Measurements from ENCODE around the gene FHOD3.
"Not testable (repeated sequence)": the region's sequence is repeated elsewhere in the genome, so short reads cannot be mapped to it uniquely, and the experiment has no call there.

FHOD3 gene

DNA sequence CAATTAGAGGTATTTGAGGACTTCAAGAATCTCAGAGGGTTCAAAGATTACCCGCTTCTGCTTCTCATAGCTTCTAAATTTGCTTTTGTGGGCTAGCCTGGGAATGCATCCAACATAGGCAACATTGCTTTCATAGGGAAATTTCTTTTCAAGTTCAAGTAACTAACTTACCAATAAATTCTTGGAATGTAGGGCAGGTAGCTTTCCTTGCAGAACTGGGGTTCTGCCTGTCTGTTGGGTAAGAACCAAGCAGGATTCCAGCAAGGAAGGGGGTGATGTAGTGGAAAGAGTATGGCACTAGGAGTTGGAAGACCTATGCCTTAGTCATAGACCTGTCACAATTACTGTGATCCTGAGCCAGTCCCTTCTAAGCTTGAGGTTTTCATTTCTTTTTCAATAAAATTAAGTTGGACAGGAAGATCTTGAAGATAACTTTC is 164.1 kb downstream of the FHOD3 start:
- Histone ChIP-seq H3K9me3 (ENCODE audit: control insufficient read depth, low read length) (no peaks in the 10 kb centered on the region), H3K27ac (ENCODE audit: insufficient read depth, low read length, poor library complexity, severe bottlenecking) (no peak overlapping the region), H3K27me3 (replicated peaks; ENCODE audit: control insufficient read depth, insufficient read depth, low read length, poor library complexity, severe bottlenecking) (no peaks in the 10 kb centered on the region), H3K4me3 (ENCODE audit: insufficient read depth, low read depth, low read length, poor library complexity, severe bottlenecking) (no peak overlapping the region), H3K4me1 (ENCODE audit: control insufficient read depth, insufficient read depth, low read length, poor library complexity, severe bottlenecking) (no peaks in the 10 kb centered on the region), H3K36me3 (ENCODE audit: control insufficient read depth, insufficient read depth, low read length) (no peaks in the 10 kb centered on the region)
- no peak for DNase-seq

DNA sequence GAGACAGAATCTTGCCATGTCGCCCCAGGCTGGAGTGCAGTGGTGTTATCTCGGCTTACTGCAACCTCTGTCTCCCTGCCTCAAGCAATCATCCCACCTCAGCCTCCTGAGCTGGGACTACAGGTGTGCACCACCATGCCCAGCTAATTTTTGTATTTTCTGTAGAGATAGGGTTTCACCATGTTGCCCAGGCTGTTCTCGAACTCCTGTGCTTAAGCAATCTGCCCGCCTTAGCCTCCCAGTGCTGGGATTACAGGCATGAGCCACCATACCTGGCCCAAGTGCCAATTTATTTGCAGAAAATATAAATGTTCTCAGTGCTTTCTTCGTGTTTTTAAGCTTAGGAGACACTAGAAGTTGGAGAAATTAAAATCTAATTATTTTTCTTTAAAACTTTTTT is 166.0 kb downstream of the FHOD3 start:
- DNase-seq; H3K27ac ChIP-seq (ENCODE audit: insufficient read depth, low read length, poor library complexity, severe bottlenecking); H3K4me3 ChIP-seq (ENCODE audit: insufficient read depth, low read depth, low read length, poor library complexity, severe bottlenecking); H3K4me1 ChIP-seq (ENCODE audit: control insufficient read depth, insufficient read depth, low read length, poor library complexity, severe bottlenecking); H3K36me3 ChIP-seq (ENCODE audit: control insufficient read depth, insufficient read depth, low read length); H3K9me3 ChIP-seq (ENCODE audit: control insufficient read depth, low read length); H3K27me3 ChIP-seq (replicated peaks; ENCODE audit: control insufficient read depth, insufficient read depth, low read length, poor library complexity, severe bottlenecking): not testable (repeated sequence)

GRCh38 chr18:36464126-36464651 is 166.7 kb downstream of the FHOD3 start:
- H3K4me3 ChIP-seq (ENCODE audit: insufficient read depth, low read depth, low read length, poor library complexity, severe bottlenecking) = no peak overlapping the region
- no peaks in the 10 kb centered on the region for H3K36me3 ChIP-seq (ENCODE audit: control insufficient read depth, insufficient read depth, low read length)
- H3K9me3 ChIP-seq (ENCODE audit: control insufficient read depth, low read length) = no peaks in the 10 kb centered on the region
- no peak for DNase-seq
- no peaks in the 10 kb centered on the region for H3K4me1 ChIP-seq (ENCODE audit: control insufficient read depth, insufficient read depth, low read length, poor library complexity, severe bottlenecking)
- H3K27me3 ChIP-seq (replicated peaks; ENCODE audit: control insufficient read depth, insufficient read depth, low read length, poor library complexity, severe bottlenecking) = no peaks in the 10 kb centered on the region
- H3K27ac ChIP-seq (ENCODE audit: insufficient read depth, low read length, poor library complexity, severe bottlenecking) = no peak overlapping the region

- no peak overlapping the region for H3K27ac ChIP-seq (ENCODE audit: insufficient read depth, low read length, poor library complexity, severe bottlenecking)
- H3K4me3 ChIP-seq (ENCODE audit: insufficient read depth, low read depth, low read length, poor library complexity, severe bottlenecking) = no peak overlapping the region
- no peaks in the 10 kb centered on the region for H3K4me1 ChIP-seq (ENCODE audit: control insufficient read depth, insufficient read depth, low read length, poor library complexity, severe bottlenecking)
- no peaks in the 10 kb centered on the region for H3K9me3 ChIP-seq (ENCODE audit: control insufficient read depth, low read length)
- H3K36me3 ChIP-seq (ENCODE audit: control insufficient read depth, insufficient read depth, low read length) = no peaks in the 10 kb centered on the region
- H3K27me3 ChIP-seq (replicated peaks; ENCODE audit: control insufficient read depth, insufficient read depth, low read length, poor library complexity, severe bottlenecking) = no peaks in the 10 kb centered on the region
- DNase-seq = no peak
Observed at GRCh38 chr18:36465276-36465675, 167.8 kb downstream of the FHOD3 start.

- DNase-seq = no peak
- Histone ChIP-seq H3K36me3 (ENCODE audit: control insufficient read depth, insufficient read depth, low read length) (no peaks in the 10 kb centered on the region), H3K27me3 (replicated peaks; ENCODE audit: control insufficient read depth, insufficient read depth, low read length, poor library complexity, severe bottlenecking) (no peaks in the 10 kb centered on the region), H3K4me3 (ENCODE audit: insufficient read depth, low read depth, low read length, poor library complexity, severe bottlenecking) (no peak overlapping the region), H3K4me1 (ENCODE audit: control insufficient read depth, insufficient read depth, low read length, poor library complexity, severe bottlenecking) (no peaks in the 10 kb centered on the region), H3K27ac (ENCODE audit: insufficient read depth, low read length, poor library complexity, severe bottlenecking) (no peak overlapping the region), H3K9me3 (ENCODE audit: control insufficient read depth, low read length) (no peaks in the 10 kb centered on the region)
Observed at GRCh38 chr18:36465970-36466369, 168.5 kb downstream of the FHOD3 start.

GRCh38 chr18:36467614-36468013 is 170.1 kb downstream of the FHOD3 start:
- H3K27me3 ChIP-seq (replicated peaks; ENCODE audit: control insufficient read depth, insufficient read depth, low read length, poor library complexity, severe bottlenecking) = no peaks in the 10 kb centered on the region
- no peaks in the 10 kb centered on the region for H3K4me1 ChIP-seq (ENCODE audit: control insufficient read depth, insufficient read depth, low read length, poor library complexity, severe bottlenecking)
- H3K9me3 ChIP-seq (ENCODE audit: control insufficient read depth, low read length) = no peaks in the 10 kb centered on the region
- H3K36me3 ChIP-seq (ENCODE audit: control insufficient read depth, insufficient read depth, low read length) = no peaks in the 10 kb centered on the region
- no peak overlapping the region for H3K27ac ChIP-seq (ENCODE audit: insufficient read depth, low read length, poor library complexity, severe bottlenecking)
- no peak overlapping the region for H3K4me3 ChIP-seq (ENCODE audit: insufficient read depth, low read depth, low read length, poor library complexity, severe bottlenecking)
- DNase-seq = no peak

- Histone ChIP-seq H3K9me3 (ENCODE audit: control insufficient read depth, low read length) (no peaks in the 10 kb centered on the region), H3K4me1 (ENCODE audit: control insufficient read depth, insufficient read depth, low read length, poor library complexity, severe bottlenecking) (no peaks in the 10 kb centered on the region), H3K4me3 (ENCODE audit: insufficient read depth, low read depth, low read length, poor library complexity, severe bottlenecking) (no peak overlapping the region), H3K27ac (ENCODE audit: insufficient read depth, low read length, poor library complexity, severe bottlenecking) (no peak overlapping the region), H3K27me3 (replicated peaks; ENCODE audit: control insufficient read depth, insufficient read depth, low read length, poor library complexity, severe bottlenecking) (no peaks in the 10 kb centered on the region), H3K36me3 (ENCODE audit: control insufficient read depth, insufficient read depth, low read length) (no peaks in the 10 kb centered on the region)
- no peak for DNase-seq
Observed at GRCh38 chr18:36468161-36468560, 170.6 kb downstream of the FHOD3 start.

- Histone ChIP-seq H3K4me3 (ENCODE audit: insufficient read depth, low read depth, low read length, poor library complexity, severe bottlenecking) (no peak overlapping the region), H3K9me3 (ENCODE audit: control insufficient read depth, low read length) (no peaks in the 10 kb centered on the region), H3K27me3 (replicated peaks; ENCODE audit: control insufficient read depth, insufficient read depth, low read length, poor library complexity, severe bottlenecking) (no peaks in the 10 kb centered on the region), H3K4me1 (ENCODE audit: control insufficient read depth, insufficient read depth, low read length, poor library complexity, severe bottlenecking) (no peaks in the 10 kb centered on the region), H3K36me3 (ENCODE audit: control insufficient read depth, insufficient read depth, low read length) (no peaks in the 10 kb centered on the region), H3K27ac (ENCODE audit: insufficient read depth, low read length, poor library complexity, severe bottlenecking) (no peak overlapping the region)
- DNase-seq = no peak
Observed at GRCh38 chr18:36469461-36469860, 171.9 kb downstream of the FHOD3 start.

DNA sequence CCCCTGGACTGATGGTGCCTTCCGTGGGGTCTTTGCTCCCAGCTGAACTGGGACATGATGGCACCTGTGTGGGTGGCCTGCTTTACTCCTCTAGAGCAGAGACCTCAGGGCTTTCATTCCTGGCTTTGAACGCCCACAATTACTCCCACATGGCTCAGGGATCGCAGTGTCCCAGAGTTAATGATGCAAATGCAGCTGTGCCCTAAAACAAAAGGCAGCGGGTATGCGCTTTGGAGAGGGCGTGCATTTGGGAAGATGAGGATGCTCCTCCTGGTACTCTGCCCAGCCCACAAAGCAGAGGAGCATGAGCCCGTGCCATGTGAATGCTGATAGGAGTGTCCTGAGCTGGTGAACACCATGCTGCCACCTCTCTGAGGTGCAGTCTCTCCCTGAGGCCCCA is 173.4 kb downstream of the FHOD3 start:
- H3K36me3 ChIP-seq (ENCODE audit: control insufficient read depth, insufficient read depth, low read length) = no peaks in the 10 kb centered on the region
- no peaks in the 10 kb centered on the region for H3K27me3 ChIP-seq (replicated peaks; ENCODE audit: control insufficient read depth, insufficient read depth, low read length, poor library complexity, severe bottlenecking)
- H3K27ac ChIP-seq (ENCODE audit: insufficient read depth, low read length, poor library complexity, severe bottlenecking) = no peak overlapping the region
- H3K9me3 ChIP-seq (ENCODE audit: control insufficient read depth, low read length) = no peaks in the 10 kb centered on the region
- H3K4me3 ChIP-seq (ENCODE audit: insufficient read depth, low read depth, low read length, poor library complexity, severe bottlenecking) = no peak overlapping the region
- H3K4me1 ChIP-seq (ENCODE audit: control insufficient read depth, insufficient read depth, low read length, poor library complexity, severe bottlenecking) = no peaks in the 10 kb centered on the region
- DNase-seq = no peak

DNA sequence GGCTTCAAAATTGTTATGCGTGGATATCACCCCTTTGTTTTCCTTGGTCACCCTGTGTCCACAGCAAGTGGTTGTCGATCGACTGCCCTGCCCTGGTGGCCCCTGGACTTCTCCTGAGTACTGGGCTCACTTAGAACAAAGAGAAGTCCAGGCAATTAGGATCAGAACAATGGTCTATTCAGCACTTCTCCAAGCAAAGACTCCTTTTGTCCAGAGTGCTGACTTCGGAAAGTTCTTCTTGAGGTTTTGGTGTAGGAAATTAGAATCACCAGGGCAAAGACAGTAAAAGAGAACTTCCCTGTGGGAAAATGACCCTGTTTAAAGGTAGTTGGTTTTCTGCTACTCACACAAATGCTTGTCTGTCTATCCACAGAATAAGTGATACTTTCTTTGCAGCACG is 173.9 kb downstream of the FHOD3 start:
- H3K27ac ChIP-seq (ENCODE audit: insufficient read depth, low read length, poor library complexity, severe bottlenecking) = no peak overlapping the region
- H3K27me3 ChIP-seq (replicated peaks; ENCODE audit: control insufficient read depth, insufficient read depth, low read length, poor library complexity, severe bottlenecking) = no peaks in the 10 kb centered on the region
- H3K4me1 ChIP-seq (ENCODE audit: control insufficient read depth, insufficient read depth, low read length, poor library complexity, severe bottlenecking) = no peaks in the 10 kb centered on the region
- no peak overlapping the region for H3K4me3 ChIP-seq (ENCODE audit: insufficient read depth, low read depth, low read length, poor library complexity, severe bottlenecking)
- no peak for DNase-seq
- H3K9me3 ChIP-seq (ENCODE audit: control insufficient read depth, low read length) = no peaks in the 10 kb centered on the region
- H3K36me3 ChIP-seq (ENCODE audit: control insufficient read depth, insufficient read depth, low read length) = no peaks in the 10 kb centered on the region

DNA sequence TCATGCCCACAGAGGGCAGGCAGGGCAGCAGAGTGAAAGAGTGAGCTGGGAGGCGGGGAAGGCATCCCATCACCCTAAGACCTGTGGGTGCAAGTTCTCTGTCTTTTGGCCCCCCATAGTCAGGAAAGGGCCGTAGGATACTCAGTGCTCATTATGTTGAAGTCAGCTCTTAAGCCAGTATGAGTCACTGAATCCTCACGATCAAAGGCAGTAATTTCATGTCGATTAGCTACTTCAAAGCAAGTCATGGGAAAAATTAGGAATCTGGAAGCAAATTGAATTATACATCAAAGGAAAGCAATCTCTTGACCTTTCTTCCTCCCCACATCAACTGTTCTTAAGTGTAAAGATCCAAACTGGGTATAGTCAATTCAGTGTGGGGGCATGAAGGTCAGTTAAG is 178.9 kb downstream of the FHOD3 start:
- H3K4me1 ChIP-seq (ENCODE audit: control insufficient read depth, insufficient read depth, low read length, poor library complexity, severe bottlenecking) = no peaks in the 10 kb centered on the region
- DNase-seq = no peak
- H3K9me3 ChIP-seq (ENCODE audit: control insufficient read depth, low read length) = no peaks in the 10 kb centered on the region
- no peaks in the 10 kb centered on the region for H3K27me3 ChIP-seq (replicated peaks; ENCODE audit: control insufficient read depth, insufficient read depth, low read length, poor library complexity, severe bottlenecking)
- H3K4me3 ChIP-seq (ENCODE audit: insufficient read depth, low read depth, low read length, poor library complexity, severe bottlenecking) = no peak overlapping the region
- H3K36me3 ChIP-seq (ENCODE audit: control insufficient read depth, insufficient read depth, low read length) = no peaks in the 10 kb centered on the region
- H3K27ac ChIP-seq (ENCODE audit: insufficient read depth, low read length, poor library complexity, severe bottlenecking) = no peak overlapping the region
